Nephron (organoid): ENCODE data around the gene PODXL.

Experiments
- H3K27ac Mint-ChIP-seq, 3 experiments: 2 replicates each; pipeline ENCODE4 v1.8.0; 2020; ENCODE audit warnings: mixed read lengths in 3 of 3, mild to moderate bottlenecking in 2 of 3, moderate library complexity in 1 of 3
- H3K27me3 Mint-ChIP-seq: 2 replicates; pipeline ENCODE4 v1.8.0; 2021; ENCODE audit warnings: low read depth, mild to moderate bottlenecking, moderate library complexity, mixed read lengths
- H3K36me3 Mint-ChIP-seq: 2 replicates; pipeline ENCODE4 v1.8.0; 2020; ENCODE audit warnings: low read depth, mixed read lengths
- H3K4me1 Mint-ChIP-seq: 2 replicates; pipeline ENCODE4 v1.8.0; 2020; ENCODE audit warnings: mixed read lengths
- H3K4me3 Mint-ChIP-seq, 3 experiments: 2 replicates each; pipeline ENCODE4 v1.8.0; 2020; ENCODE audit warnings: mild to moderate bottlenecking in 3 of 3, mixed read lengths in 3 of 3, moderate library complexity in 2 of 3
- H3K9me3 Mint-ChIP-seq: 2 replicates; pipeline ENCODE4 v1.8.0; 2020; ENCODE audit warnings: mixed read lengths
- TF ChIP-seq, protein P1 (sequence below), 3 experiments: fragments of 200-600 bp; sonication (generic); IDR thresholded peaks; one replicate each; pipeline ENCODE4 v1.5.0; 2021; ENCODE audit warnings: antibody characterized with exemption in 3 of 3; ENCODE audit not compliant: unreplicated experiment in 3 of 3

PODXL gene

DNA sequence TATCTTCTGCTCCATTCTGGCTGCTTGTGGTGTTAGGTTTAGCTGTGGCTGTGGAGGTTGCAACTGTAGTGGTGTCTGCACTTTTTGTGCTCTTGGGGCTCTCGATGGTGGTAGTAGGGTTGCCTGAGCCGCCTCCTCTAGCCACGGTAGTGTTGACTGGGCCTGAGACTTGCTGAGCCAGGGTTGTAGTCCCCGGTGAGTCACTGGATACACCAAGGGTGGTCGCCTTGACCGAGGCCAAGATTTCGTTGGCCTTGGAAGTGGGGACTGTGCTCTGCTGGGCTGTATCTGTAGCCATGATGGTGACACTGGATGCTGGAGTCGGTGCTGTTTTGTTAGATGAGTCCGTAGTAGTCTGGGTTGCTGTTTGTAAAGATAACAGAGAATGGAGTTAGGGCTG is 45.4 kb downstream of the PODXL start:
- TF ChIP-seq, protein P1, sequence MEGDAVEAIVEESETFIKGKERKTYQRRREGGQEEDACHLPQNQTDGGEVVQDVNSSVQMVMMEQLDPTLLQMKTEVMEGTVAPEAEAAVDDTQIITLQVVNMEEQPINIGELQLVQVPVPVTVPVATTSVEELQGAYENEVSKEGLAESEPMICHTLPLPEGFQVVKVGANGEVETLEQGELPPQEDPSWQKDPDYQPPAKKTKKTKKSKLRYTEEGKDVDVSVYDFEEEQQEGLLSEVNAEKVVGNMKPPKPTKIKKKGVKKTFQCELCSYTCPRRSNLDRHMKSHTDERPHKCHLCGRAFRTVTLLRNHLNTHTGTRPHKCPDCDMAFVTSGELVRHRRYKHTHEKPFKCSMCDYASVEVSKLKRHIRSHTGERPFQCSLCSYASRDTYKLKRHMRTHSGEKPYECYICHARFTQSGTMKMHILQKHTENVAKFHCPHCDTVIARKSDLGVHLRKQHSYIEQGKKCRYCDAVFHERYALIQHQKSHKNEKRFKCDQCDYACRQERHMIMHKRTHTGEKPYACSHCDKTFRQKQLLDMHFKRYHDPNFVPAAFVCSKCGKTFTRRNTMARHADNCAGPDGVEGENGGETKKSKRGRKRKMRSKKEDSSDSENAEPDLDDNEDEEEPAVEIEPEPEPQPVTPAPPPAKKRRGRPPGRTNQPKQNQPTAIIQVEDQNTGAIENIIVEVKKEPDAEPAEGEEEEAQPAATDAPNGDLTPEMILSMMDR (IDR thresholded peaks at IDR 0.05; ENCODE audit: unreplicated experiment in 3 of 3), result no peak
- Mint-ChIP-seq H3K9me3 (no peaks in the 10 kb centered on the region), H3K4me3 (peak overlapping the region in 1 of 3 experiments; percentile 51), H3K27me3 (peaks cover 11% of the 10 kb centered on the region), H3K27ac (peak overlapping the region in 2 of 3 experiments; percentile 26 to 45), H3K4me1 (peaks cover 18% of the 10 kb centered on the region), H3K36me3 (peaks cover 13% of the 10 kb centered on the region)

DNA sequence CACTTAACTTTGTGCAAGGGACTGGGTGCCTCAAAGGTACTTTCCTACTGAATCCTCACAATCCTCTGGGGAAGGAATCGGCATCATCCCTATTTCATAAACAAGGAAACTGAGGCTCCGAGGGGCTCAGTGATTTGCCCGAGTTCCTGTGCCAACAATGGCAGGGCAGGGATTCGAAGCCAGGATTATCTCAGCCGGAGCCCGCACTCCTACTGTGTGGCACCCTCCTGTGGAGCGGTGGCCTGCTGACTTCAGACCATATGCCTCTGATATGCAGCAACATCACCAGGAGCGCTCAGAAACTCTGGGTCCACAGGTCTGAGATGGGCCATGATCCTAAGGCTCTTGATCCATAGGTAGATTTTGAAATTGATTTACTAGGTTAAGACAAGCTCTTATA is 46.6 kb downstream of the PODXL start:
- Mint-ChIP-seq H3K27ac (no peak overlapping the region), H3K36me3 (peaks cover 13% of the 10 kb centered on the region), H3K9me3 (no peaks in the 10 kb centered on the region), H3K4me1 (peaks cover 20% of the 10 kb centered on the region), H3K4me3 (no peak overlapping the region), H3K27me3 (peaks cover 11% of the 10 kb centered on the region)
- TF ChIP-seq, protein P1 (IDR thresholded peaks at IDR 0.05; ENCODE audit: unreplicated experiment in 3 of 3), result no peak

DNA sequence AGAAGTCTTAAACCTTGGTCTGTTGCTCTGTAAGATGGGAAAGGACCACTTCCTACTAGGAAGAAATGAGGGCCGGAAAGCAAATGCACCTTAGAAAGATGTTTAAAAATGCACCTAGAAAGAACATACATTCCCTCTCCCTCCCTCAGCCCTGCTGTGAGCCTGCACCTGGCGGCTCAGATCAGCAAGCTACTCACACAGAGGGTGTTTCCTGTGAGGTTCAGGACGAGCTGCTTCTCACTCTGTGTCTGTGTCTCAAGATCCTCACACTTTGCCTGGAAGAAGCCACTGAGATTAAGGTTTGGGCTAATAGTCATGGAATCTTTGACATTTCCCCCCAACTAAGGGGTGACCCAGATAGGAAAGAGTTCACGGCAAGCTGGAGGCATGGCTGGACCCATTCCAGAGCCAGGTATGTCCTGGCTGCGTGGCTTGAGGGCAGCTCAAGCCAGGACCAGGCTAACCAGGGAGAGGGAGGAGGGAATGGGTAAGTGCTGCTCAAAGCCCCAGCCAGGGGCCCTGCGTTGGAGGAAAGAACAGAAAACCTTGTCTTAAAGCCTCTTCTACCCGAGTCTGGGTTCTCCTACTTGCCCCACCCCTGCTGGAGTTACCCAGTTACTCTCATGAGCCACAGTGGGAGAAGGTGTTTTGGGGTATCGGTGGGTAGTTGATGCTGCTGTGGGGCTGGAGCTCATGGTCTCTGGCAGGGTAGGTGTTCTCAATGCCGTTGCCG is 47.5 kb downstream of the PODXL start:
- H3K27me3 Mint-ChIP-seq, result peaks cover 11% of the 10 kb centered on the region
- H3K4me1 Mint-ChIP-seq, result peaks cover 24% of the 10 kb centered on the region
- TF ChIP-seq, protein P1 (IDR thresholded peaks at IDR 0.05; ENCODE audit: unreplicated experiment in 3 of 3), result no peak
- H3K36me3 Mint-ChIP-seq, result peaks cover 13% of the 10 kb centered on the region
- no peaks in the 10 kb centered on the region for H3K9me3 Mint-ChIP-seq
- no peak overlapping the region for H3K4me3 Mint-ChIP-seq
- H3K27ac Mint-ChIP-seq, result peak overlapping the region in 1 of 3 experiments; percentile 53

DNA sequence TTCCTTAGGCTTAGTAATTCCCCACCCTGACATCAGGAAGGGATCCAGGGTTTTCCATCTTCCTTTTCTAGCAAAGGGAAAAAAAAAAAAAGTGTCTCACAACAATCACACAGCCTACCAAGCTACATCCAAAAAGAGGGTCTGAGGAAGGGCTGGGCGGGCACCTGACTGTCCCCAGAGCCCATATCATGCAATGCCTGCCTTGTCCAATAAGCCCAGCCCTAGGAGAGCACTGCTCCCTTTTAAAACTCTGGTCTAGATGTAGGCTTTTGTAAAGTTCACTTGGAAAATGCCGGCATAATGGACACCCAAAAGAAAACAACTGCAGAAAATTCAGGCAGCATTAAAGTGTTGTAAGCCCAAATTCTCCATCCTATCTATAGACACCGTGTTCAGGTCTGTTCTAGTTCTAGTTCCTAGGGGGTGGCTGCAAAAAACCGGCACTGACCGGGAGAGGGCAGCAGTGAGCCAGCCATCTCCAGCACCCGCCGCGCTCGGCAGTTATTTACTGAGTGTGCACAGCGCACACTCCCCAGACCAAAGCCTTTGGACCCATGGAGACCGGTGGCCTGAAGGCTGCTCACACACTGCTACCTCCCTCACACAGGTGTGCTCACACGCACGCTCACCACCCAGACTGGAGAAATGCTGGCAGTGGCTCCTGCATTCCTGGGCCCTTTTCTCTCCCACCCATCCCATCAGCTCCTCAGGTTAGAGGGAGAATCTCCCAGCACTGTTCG is 48.7 kb downstream of the PODXL start:
- H3K27me3 Mint-ChIP-seq, result peaks cover 14% of the 10 kb centered on the region
- H3K9me3 Mint-ChIP-seq, result no peaks in the 10 kb centered on the region
- peak overlapping the region in 1 of 3 experiments; percentile 7 for H3K4me3 Mint-ChIP-seq
- peak overlapping the region; percentile 34 to 76 (median 49) for H3K27ac Mint-ChIP-seq
- H3K4me1 Mint-ChIP-seq, result peaks cover 22% of the 10 kb centered on the region
- H3K36me3 Mint-ChIP-seq, result peaks cover 13% of the 10 kb centered on the region
- TF ChIP-seq, protein P1 (IDR thresholded peaks at IDR 0.05; ENCODE audit: unreplicated experiment in 3 of 3), result peak; percentile 82 to 85 (median 83)

DNA sequence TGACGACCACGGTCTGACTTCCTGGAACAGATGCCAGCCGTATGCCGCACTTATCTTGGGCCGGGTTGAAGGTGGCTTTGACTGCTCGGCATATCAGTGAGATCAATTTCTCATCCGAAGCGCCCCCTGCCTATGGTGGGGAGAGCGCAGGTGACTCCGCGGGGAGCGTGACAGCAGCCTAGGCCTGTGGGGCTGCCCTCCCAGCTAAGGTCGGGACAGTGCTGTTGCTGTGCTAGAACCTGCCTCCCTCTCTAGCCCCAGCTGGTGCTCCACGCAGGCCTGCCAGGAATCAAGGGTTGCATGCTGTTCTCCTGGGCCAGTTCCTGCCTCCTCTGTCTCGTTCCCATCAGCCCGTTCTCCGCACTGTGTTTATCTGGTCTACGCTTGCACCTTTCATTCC is 49.8 kb downstream of the PODXL start:
- Mint-ChIP-seq H3K36me3 (peaks cover 13% of the 10 kb centered on the region), H3K9me3 (no peaks in the 10 kb centered on the region), H3K4me3 (no peak overlapping the region), H3K27me3 (peaks cover 14% of the 10 kb centered on the region), H3K27ac (no peak overlapping the region), H3K4me1 (peaks cover 33% of the 10 kb centered on the region)
- TF ChIP-seq, protein P1 (IDR thresholded peaks at IDR 0.05; ENCODE audit: unreplicated experiment in 3 of 3), result no peak
